ENCODE results near the gene ABI1.
A peak's percentile ranks its signal among the peaks of the same experiment; 100 is the strongest.

ABI1 gene

GRCh38 chr10:26798298-26798697 lies 62.5 kb downstream of the ABI1 start:
- Histone ChIP-seq H2AFZ (ENCODE audit: low read length) (no peak overlapping the region), H3K79me2 (ENCODE audit: insufficient read depth, low read length) (peaks cover 82% of the 10 kb centered on the region), H3F3A (ENCODE audit: insufficient read depth, low read length) (peaks cover 5% of the 10 kb centered on the region), H3K27me3 (ENCODE audit: insufficient read depth, low read length) (no peaks in the 10 kb centered on the region), H3K36me3 (ENCODE audit: insufficient read depth, low read length) (peaks cover 39% of the 10 kb centered on the region), H4K20me1 (ENCODE audit: insufficient read depth, low read length) (no peaks in the 10 kb centered on the region), H3K4me3 (ENCODE audit: low read depth, low read length, poor library complexity, severe bottlenecking) (peak overlapping the region; percentile 6), H3K9me3 (ENCODE audit: low read length) (peaks cover 10% of the 10 kb centered on the region; the same call in 1 of the 2 replicates), H3K4me1 (ENCODE audit: insufficient read depth, low read length, severe bottlenecking) (peaks cover 64% of the 10 kb centered on the region), H3K9ac (ENCODE audit: low read length) (peak overlapping the region; percentile 64), H3K9me2 (ENCODE audit: low read depth, low read length) (no peaks in the 10 kb centered on the region), H3K27ac (ENCODE audit: low read depth, low read length, poor library complexity, severe bottlenecking) (peak overlapping the region; percentile 100), H3K4me2 (ENCODE audit: low read length) (peak overlapping the region; percentile 60)
- peak; percentile 8; the same call in 1 of the 2 replicates for TF ChIP-seq CTCF (IDR thresholded peaks at IDR 0.05; ENCODE audit: low read length)
- TF ChIP-seq EZH2 (IDR thresholded peaks at IDR 0.05; ENCODE audit: borderline replicate concordance, low read length) = no peak

- H3K4me1 ChIP-seq (ENCODE audit: insufficient read depth, low read length, severe bottlenecking) = peaks cover 61% of the 10 kb centered on the region
- no peak overlapping the region for H2AFZ ChIP-seq (ENCODE audit: low read length)
- H3K27ac ChIP-seq (ENCODE audit: low read depth, low read length, poor library complexity, severe bottlenecking) = peak overlapping the region; percentile 100
- no peaks in the 10 kb centered on the region for H3K27me3 ChIP-seq (ENCODE audit: insufficient read depth, low read length)
- no peak overlapping the region for H3K9ac ChIP-seq (ENCODE audit: low read length)
- H3K79me2 ChIP-seq (ENCODE audit: insufficient read depth, low read length) = peaks cover 82% of the 10 kb centered on the region
- H4K20me1 ChIP-seq (ENCODE audit: insufficient read depth, low read length) = no peaks in the 10 kb centered on the region
- peaks cover 10% of the 10 kb centered on the region; the same call in 1 of the 2 replicates for H3K9me3 ChIP-seq (ENCODE audit: low read length)
- H3K36me3 ChIP-seq (ENCODE audit: insufficient read depth, low read length) = peaks cover 41% of the 10 kb centered on the region
- peaks cover 5% of the 10 kb centered on the region for H3F3A ChIP-seq (ENCODE audit: insufficient read depth, low read length)
- no peak overlapping the region for H3K4me2 ChIP-seq (ENCODE audit: low read length)
- H3K4me3 ChIP-seq (ENCODE audit: low read depth, low read length, poor library complexity, severe bottlenecking) = no peak overlapping the region
- TF ChIP-seq EZH2 (IDR thresholded peaks at IDR 0.05; ENCODE audit: borderline replicate concordance, low read length) = no peak
- no peak for TF ChIP-seq CTCF (IDR thresholded peaks at IDR 0.05; ENCODE audit: low read length)
- no peaks in the 10 kb centered on the region for H3K9me2 ChIP-seq (ENCODE audit: low read depth, low read length)
Observed at GRCh38 chr10:26797340-26797739, 63.4 kb downstream of the ABI1 start.

- no peaks in the 10 kb centered on the region for H4K20me1 ChIP-seq (ENCODE audit: insufficient read depth, low read length)
- H3K36me3 ChIP-seq (ENCODE audit: insufficient read depth, low read length) = peaks cover 70% of the 10 kb centered on the region
- no peaks in the 10 kb centered on the region for H3K9me2 ChIP-seq (ENCODE audit: low read depth, low read length)
- H3F3A ChIP-seq (ENCODE audit: insufficient read depth, low read length) = no peaks in the 10 kb centered on the region
- peaks cover 92% of the 10 kb centered on the region for H3K79me2 ChIP-seq (ENCODE audit: insufficient read depth, low read length)
- H3K4me2 ChIP-seq (ENCODE audit: low read length) = no peak overlapping the region
- TF ChIP-seq CTCF (IDR thresholded peaks at IDR 0.05; ENCODE audit: low read length) (no peak), EZH2 (IDR thresholded peaks at IDR 0.05; ENCODE audit: borderline replicate concordance, low read length) (no peak)
- H3K4me1 ChIP-seq (ENCODE audit: insufficient read depth, low read length, severe bottlenecking) = peaks cover 32% of the 10 kb centered on the region
- peaks cover 15% of the 10 kb centered on the region; the same call in 1 of the 2 replicates for H3K9me3 ChIP-seq (ENCODE audit: low read length)
- H3K27me3 ChIP-seq (ENCODE audit: insufficient read depth, low read length) = no peaks in the 10 kb centered on the region
- no peak overlapping the region for H2AFZ ChIP-seq (ENCODE audit: low read length)
- H3K27ac ChIP-seq (ENCODE audit: low read depth, low read length, poor library complexity, severe bottlenecking) = peak overlapping the region; percentile 26
- no peak overlapping the region for H3K4me3 ChIP-seq (ENCODE audit: low read depth, low read length, poor library complexity, severe bottlenecking)
- H3K9ac ChIP-seq (ENCODE audit: low read length) = no peak overlapping the region
Observed at GRCh38 chr10:26792758-26793495, 67.8 kb downstream of the ABI1 start.
